ENCODE results near the gene KNDC1. TPM values are rescaled to one million over a fixed set of nuclear protein-coding genes. Genes with fewer than 3 reads are reported as not detected.

KNDC1 gene
- polyA plus RNA-seq, 1 donor (not counting 4 experiments of a cell fraction or from before 2014, with no cell fraction given), result 0.20 TPM

DNA sequence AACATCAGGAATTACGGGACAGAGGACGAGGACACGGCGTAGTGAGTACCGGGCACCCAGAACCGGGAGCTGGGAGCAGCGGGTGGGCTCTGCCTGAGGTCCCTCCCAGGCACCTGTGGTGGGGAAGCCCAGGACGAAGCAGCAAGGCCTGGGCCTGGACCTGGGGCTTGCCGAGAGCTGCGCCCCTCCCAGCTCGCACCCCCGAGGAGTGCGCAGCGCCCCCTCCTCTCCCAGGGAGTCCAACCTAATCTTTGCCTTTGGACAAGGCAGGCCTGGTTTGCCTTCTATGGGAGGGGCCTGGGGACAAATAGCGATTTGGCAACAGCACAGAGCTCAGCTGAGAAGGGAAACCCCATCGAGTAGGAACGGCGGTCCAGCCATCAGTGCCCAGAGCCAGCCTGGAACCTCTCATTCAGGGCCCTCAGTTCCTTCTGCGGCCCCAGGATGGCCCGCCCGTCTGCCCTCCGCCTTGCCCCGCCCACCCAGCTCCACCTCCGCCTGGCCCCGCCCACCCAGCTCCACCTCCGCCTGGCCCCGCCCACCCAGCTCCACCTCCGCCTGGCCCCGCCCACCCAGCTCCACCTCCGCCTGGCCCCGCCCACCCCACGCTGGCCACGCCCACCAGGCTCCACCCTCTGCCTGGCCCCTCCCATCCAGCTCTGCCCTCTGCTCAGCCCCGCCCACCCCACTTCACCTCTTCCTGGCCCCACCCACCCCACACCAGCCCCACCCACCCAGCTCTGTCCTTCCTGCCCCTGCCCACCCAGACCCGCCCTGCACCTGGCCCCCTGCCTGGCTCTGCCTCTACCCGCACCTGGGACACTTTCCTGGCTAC, 32.5 kb upstream of the KNDC1 start:
- Histone ChIP-seq H2AFZ (ENCODE audit: control insufficient read depth, low read length) (no peak overlapping the region), H3K4me3 (ENCODE audit: control insufficient read depth in 2 of 3, extremely low read depth in 1 of 3, insufficient read depth in 2 of 3, low read depth in 1 of 3, low read length in 3 of 3) (no peak overlapping the region), H3K27me3 (ENCODE audit: control insufficient read depth, extremely low read depth, insufficient read depth, low read length) (no peaks in the 10 kb centered on the region), H4K20me1 (ENCODE audit: control insufficient read depth, extremely low read depth, insufficient read depth, low read length) (no peaks in the 10 kb centered on the region), H3K4me1 (ENCODE audit: control insufficient read depth, extremely low read depth, insufficient read depth, low read length) (no peaks in the 10 kb centered on the region), H3K36me3 (ENCODE audit: control insufficient read depth in 2 of 2, extremely low read depth in 1 of 2, insufficient read depth in 2 of 2, low read length in 2 of 2) (no peaks in the 10 kb centered on the region), H3K9me1 (ENCODE audit: control insufficient read depth, extremely low read depth, insufficient read depth, low read length) (no peaks in the 10 kb centered on the region), H3K9ac (ENCODE audit: control insufficient read depth, extremely low read depth, insufficient read depth, low read length) (no peak overlapping the region), H3K4me2 (ENCODE audit: control insufficient read depth, extremely low read depth, insufficient read depth, low read depth, low read length) (no peak overlapping the region), H3K9me3 (ENCODE audit: control insufficient read depth, low read depth, low read length) (peaks cover 7% of the 10 kb centered on the region), H3K27ac (ENCODE audit: control insufficient read depth, insufficient read depth, low read length) (no peak overlapping the region), H3K79me2 (ENCODE audit: control insufficient read depth, insufficient read depth, low read length) (no peaks in the 10 kb centered on the region)
- no peak for TF ChIP-seq EZH2 (IDR thresholded peaks at IDR 0.05; ENCODE audit: low read length)
- FAIRE-seq (no peak), DNase-seq (ENCODE audit: low read depth, low spot score) (no peak)
- dilution Hi-C loops (cut with MboI; ENCODE audit: extremely low pct_ligation_motif_present, low sequenced_read_pairs), result no loop called here

DNA sequence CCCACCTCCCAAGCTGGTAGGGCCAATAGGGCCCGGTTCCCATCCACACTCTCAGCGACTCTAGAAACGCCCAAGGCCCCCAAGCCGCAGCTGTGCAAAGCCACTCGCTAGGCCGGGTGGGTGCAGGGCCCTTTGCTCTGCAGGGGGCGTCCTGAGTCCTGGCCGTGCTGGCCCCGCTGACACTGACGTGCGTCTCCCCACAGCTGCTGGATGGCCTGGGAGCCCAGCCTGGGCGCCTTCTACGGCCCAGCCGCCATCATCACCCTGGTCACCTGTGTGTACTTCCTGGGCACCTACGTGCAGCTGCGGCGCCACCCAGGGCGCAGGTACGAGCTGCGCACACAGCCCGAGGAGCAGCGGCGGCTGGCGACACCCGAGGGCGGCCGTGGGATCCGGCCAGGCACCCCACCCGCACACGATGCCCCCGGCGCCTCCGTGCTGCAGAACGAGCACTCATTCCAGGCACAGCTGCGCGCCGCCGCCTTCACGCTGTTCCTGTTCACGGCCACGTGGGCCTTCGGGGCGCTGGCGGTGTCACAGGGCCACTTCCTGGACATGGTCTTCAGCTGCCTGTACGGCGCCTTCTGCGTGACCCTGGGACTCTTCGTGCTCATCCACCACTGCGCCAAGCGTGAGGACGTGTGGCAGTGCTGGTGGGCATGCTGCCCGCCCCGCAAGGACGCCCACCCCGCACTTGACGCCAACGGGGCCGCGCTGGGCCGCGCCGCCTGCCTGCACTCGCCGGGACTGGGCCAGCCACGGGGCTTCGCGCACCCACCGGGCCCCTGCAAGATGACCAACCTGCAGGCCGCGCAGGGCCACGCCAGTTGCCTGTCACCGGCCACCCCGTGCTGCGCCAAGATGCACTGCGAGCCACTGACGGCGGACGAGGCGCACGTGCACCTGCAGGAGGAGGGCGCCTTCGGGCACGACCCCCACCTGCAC, 31.6 kb upstream of the KNDC1 start:
- Histone ChIP-seq H4K20me1 (ENCODE audit: control insufficient read depth, extremely low read depth, insufficient read depth, low read length) (no peaks in the 10 kb centered on the region), H3K4me1 (ENCODE audit: control insufficient read depth, extremely low read depth, insufficient read depth, low read length) (no peaks in the 10 kb centered on the region), H3K4me2 (ENCODE audit: control insufficient read depth, extremely low read depth, insufficient read depth, low read depth, low read length) (no peak overlapping the region), H3K79me2 (ENCODE audit: control insufficient read depth, insufficient read depth, low read length) (no peaks in the 10 kb centered on the region), H2AFZ (ENCODE audit: control insufficient read depth, low read length) (no peak overlapping the region), H3K27me3 (ENCODE audit: control insufficient read depth, extremely low read depth, insufficient read depth, low read length) (no peaks in the 10 kb centered on the region), H3K36me3 (ENCODE audit: control insufficient read depth in 2 of 2, extremely low read depth in 1 of 2, insufficient read depth in 2 of 2, low read length in 2 of 2) (no peaks in the 10 kb centered on the region), H3K9ac (ENCODE audit: control insufficient read depth, extremely low read depth, insufficient read depth, low read length) (no peak overlapping the region), H3K27ac (ENCODE audit: control insufficient read depth, insufficient read depth, low read length) (no peak overlapping the region), H3K9me1 (ENCODE audit: control insufficient read depth, extremely low read depth, insufficient read depth, low read length) (no peaks in the 10 kb centered on the region), H3K9me3 (ENCODE audit: control insufficient read depth, low read depth, low read length) (peaks cover 7% of the 10 kb centered on the region), H3K4me3 (ENCODE audit: control insufficient read depth in 2 of 3, extremely low read depth in 1 of 3, insufficient read depth in 2 of 3, low read depth in 1 of 3, low read length in 3 of 3) (no peak overlapping the region)
- DNase-seq (ENCODE audit: low read depth, low spot score), result no peak
- dilution Hi-C loops (cut with MboI; ENCODE audit: extremely low pct_ligation_motif_present, low sequenced_read_pairs), result no loop called here
- no peak for FAIRE-seq
- TF ChIP-seq, protein P1, sequence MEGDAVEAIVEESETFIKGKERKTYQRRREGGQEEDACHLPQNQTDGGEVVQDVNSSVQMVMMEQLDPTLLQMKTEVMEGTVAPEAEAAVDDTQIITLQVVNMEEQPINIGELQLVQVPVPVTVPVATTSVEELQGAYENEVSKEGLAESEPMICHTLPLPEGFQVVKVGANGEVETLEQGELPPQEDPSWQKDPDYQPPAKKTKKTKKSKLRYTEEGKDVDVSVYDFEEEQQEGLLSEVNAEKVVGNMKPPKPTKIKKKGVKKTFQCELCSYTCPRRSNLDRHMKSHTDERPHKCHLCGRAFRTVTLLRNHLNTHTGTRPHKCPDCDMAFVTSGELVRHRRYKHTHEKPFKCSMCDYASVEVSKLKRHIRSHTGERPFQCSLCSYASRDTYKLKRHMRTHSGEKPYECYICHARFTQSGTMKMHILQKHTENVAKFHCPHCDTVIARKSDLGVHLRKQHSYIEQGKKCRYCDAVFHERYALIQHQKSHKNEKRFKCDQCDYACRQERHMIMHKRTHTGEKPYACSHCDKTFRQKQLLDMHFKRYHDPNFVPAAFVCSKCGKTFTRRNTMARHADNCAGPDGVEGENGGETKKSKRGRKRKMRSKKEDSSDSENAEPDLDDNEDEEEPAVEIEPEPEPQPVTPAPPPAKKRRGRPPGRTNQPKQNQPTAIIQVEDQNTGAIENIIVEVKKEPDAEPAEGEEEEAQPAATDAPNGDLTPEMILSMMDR (optimal IDR thresholded peaks at IDR 0.05 in 1 of 3, IDR thresholded peaks at IDR 0.05 in 1 of 3, conservative IDR thresholded peaks at IDR 0.05 in 1 of 3; ENCODE audit: extremely low read depth in 1 of 3, insufficient read depth in 2 of 3, low read length in 3 of 3), result no peak
- TF ChIP-seq EZH2 (IDR thresholded peaks at IDR 0.05; ENCODE audit: low read length), result no peak
